GM12878 (cell line): ENCODE data around the gene MBNL3. TPM values are rescaled to one million over a fixed set of nuclear protein-coding genes. Genes with fewer than 3 reads are reported as not detected.

ENCODE experiments used
- ATAC-seq: fragments of 200-7000 bp; cut with Tn5 transposase; 3 replicates; pipeline ENCODE4 v1.9.1; 2020; ENCODE audit warnings: mild to moderate bottlenecking, moderate library complexity
- BruUV-seq: library from RNA; stranded (reverse); fragments of 400-500 nt; replicated peaks from 2 replicates; lab custom pipeline; 2021; lab: Mats Ljungman, UMichigan
- CTCF ChIA-PET: fragments of 300-600 bp; sonication (Branson Sonifier 250); formaldehyde crosslinking; extraction: SDS; loops from one replicate; lab custom pipeline; 2021; ENCODE audit warnings: inconsistent platforms; lab: Yijun Ruan, JAX
- POLR2A ChIA-PET: fragments of 350-600 bp; formaldehyde crosslinking; extraction: SDS; loops from one replicate; lab custom pipeline; 2021; ENCODE audit warnings: inconsistent platforms; lab: Charles Lee
- RAD21 ChIA-PET: fragments of 300-600 bp; sonication (Branson Sonifier 250); formaldehyde crosslinking; loops from one replicate; lab custom pipeline; 2023; ENCODE audit warnings: antibody characterized with exemption; ENCODE audit not compliant: unreplicated experiment; lab: Charles Lee
- SMC1A ChIA-PET: fragments of 300-600 bp; sonication (Branson Sonifier 250); formaldehyde crosslinking; loops from one replicate; lab custom pipeline; 2023; ENCODE audit not compliant: unreplicated experiment, uncharacterized antibody; lab: Charles Lee
- DNase-seq: peaks from one replicate; pipeline ENCODE4 v3.0.0-alpha.2; 2011; ENCODE audit warnings: low read depth, low spot score
- FAIRE-seq: peaks from 3 replicates; lab custom pipeline; 2011; peaks lifted over from hg19 to GRCh38; lab: Jason Lieb, UNC
- H2AFZ ChIP-seq: 2 replicates; pipeline ENCODE4 v1.6.0; 2011; ENCODE audit warnings: low read depth, low read length, control low read depth; ENCODE audit not compliant: control insufficient read depth
- H3K27ac ChIP-seq: 2 replicates; pipeline ENCODE4 v1.5.1; 2011; ENCODE audit warnings: control low read depth; ENCODE audit not compliant: control insufficient read depth, insufficient read depth
- H3K27me3 ChIP-seq, 2 experiments: replicated peaks in 1 of 2; 2 replicates each; pipeline versions ENCODE4 v1.6.0 to v1.6.1; 2011; ENCODE audit warnings: low read length in 1 of 2; ENCODE audit not compliant: control insufficient read depth in 2 of 2, insufficient read depth in 2 of 2
- H3K36me3 ChIP-seq, 2 experiments: 2 replicates each; pipeline ENCODE4 v1.5.1; 2011; ENCODE audit warnings: low read length in 1 of 2; ENCODE audit not compliant: control insufficient read depth in 2 of 2, insufficient read depth in 2 of 2
- H3K4me1 ChIP-seq: 2 replicates; pipeline ENCODE4 v1.6.1; 2011; ENCODE audit warnings: mild to moderate bottlenecking, low read length, moderate library complexity, mixed read lengths; ENCODE audit not compliant: control insufficient read depth, insufficient read depth
- H3K4me2 ChIP-seq: 2 replicates; pipeline ENCODE4 v1.6.0; 2011; ENCODE audit warnings: control low read depth; ENCODE audit not compliant: control insufficient read depth, insufficient read depth
- H3K4me3 ChIP-seq: fragments of 200-600 bp; sonication (generic); 2 replicates; pipeline ENCODE4 v1.5.1; 2016
- H3K79me2 ChIP-seq: 2 replicates; pipeline ENCODE4 v1.6.0; 2011; ENCODE audit warnings: low read length; ENCODE audit not compliant: control insufficient read depth, insufficient read depth
- H3K9ac ChIP-seq: 2 replicates; pipeline ENCODE4 v1.8.0; 2011; ENCODE audit warnings: low read length, control low read depth, mixed read lengths; ENCODE audit not compliant: control insufficient read depth, insufficient read depth
- H3K9me3 ChIP-seq: replicated peaks from 3 replicates; pipeline ENCODE4 v1.5.1; 2011; ENCODE audit warnings: mild to moderate bottlenecking, low read length; ENCODE audit not compliant: control insufficient read depth, insufficient read depth
- H4K20me1 ChIP-seq: 2 replicates; pipeline ENCODE4 v1.6.0; 2011; ENCODE audit not compliant: control insufficient read depth, insufficient read depth
- CEBPB ChIP-seq, 2 experiments: fragments of 150-350 bp in 1 of 2; IDR thresholded peaks; 2 replicates each; pipeline ENCODE4 v1.6.1; 2012 to 2014; ENCODE audit warnings: low read depth in 2 of 2, low read length in 2 of 2, borderline replicate concordance in 1 of 2, inconsistent platforms in 1 of 2
- CREB1 ChIP-seq: IDR thresholded peaks from 2 replicates; pipeline ENCODE4 v1.6.1; 2012; ENCODE audit warnings: low read depth, mild to moderate bottlenecking, inconsistent platforms
- E2F8 ChIP-seq: fragments of 450-650 bp; IDR thresholded peaks from 2 replicates; pipeline ENCODE4 v1.6.1; 2018; ENCODE audit warnings: mild to moderate bottlenecking, low read depth, moderate library complexity; ENCODE audit not compliant: partially characterized antibody
- HDAC2 ChIP-seq: fragments of 200-600 bp; sonication (generic); IDR thresholded peaks from 2 replicates; pipeline ENCODE4 v1.6.1; 2017
- HDAC6 ChIP-seq: fragments of 200-600 bp; sonication (generic); IDR thresholded peaks from one replicate; pipeline ENCODE4 v1.8.0; 2017; ENCODE audit warnings: antibody characterized with exemption; ENCODE audit not compliant: unreplicated experiment
- JUNB ChIP-seq: IDR thresholded peaks from 2 replicates; pipeline ENCODE4 v1.6.1; 2016; ENCODE audit warnings: antibody characterized with exemption, mild to moderate bottlenecking
- MYC ChIP-seq: IDR thresholded peaks from 2 replicates; pipeline ENCODE4 v1.6.1; 2011; ENCODE audit warnings: mild to moderate bottlenecking, low read length, moderate library complexity, inconsistent platforms; ENCODE audit not compliant: insufficient read depth, insufficient replicate concordance, insufficient read length, severe bottlenecking
- NBN ChIP-seq: fragments of 450-650 bp; IDR thresholded peaks from 2 replicates; pipeline ENCODE4 v1.6.1; 2016
- PAX8 ChIP-seq: fragments of 450-650 bp; IDR thresholded peaks from 2 replicates; pipeline ENCODE4 v1.6.1; 2017; ENCODE audit warnings: mild to moderate bottlenecking, moderate library complexity
- PML ChIP-seq: IDR thresholded peaks from 2 replicates; pipeline ENCODE4 v1.6.1; 2012; ENCODE audit warnings: low read length, inconsistent platforms
- RAD21 ChIP-seq: IDR thresholded peaks from 2 replicates; pipeline ENCODE4 v1.6.1; 2011; ENCODE audit warnings: mild to moderate bottlenecking, low read depth, low read length, moderate library complexity; ENCODE audit not compliant: insufficient read depth
- RAD51 ChIP-seq: fragments of 450-650 bp; IDR thresholded peaks from 2 replicates; pipeline ENCODE4 v1.6.1; 2016; ENCODE audit warnings: moderate library complexity, mild to moderate bottlenecking, inconsistent platforms
- RB1 ChIP-seq: fragments of 450-650 bp; formaldehyde crosslinking; IDR thresholded peaks from 2 replicates; pipeline ENCODE4 v1.6.1; 2017; ENCODE audit warnings: mild to moderate bottlenecking, borderline replicate concordance
- SIN3A ChIP-seq: IDR thresholded peaks from 2 replicates; pipeline ENCODE4 v1.6.1; 2012; ENCODE audit warnings: low read depth, low read length, improper control_type of control experiment
- SIX5 ChIP-seq: IDR thresholded peaks from 2 replicates; pipeline ENCODE4 v1.6.1; 2011; ENCODE audit warnings: mild to moderate bottlenecking, low read depth, low read length, moderate library complexity; ENCODE audit not compliant: severe bottlenecking
- SMAD1 ChIP-seq: fragments of 450-650 bp; IDR thresholded peaks from 2 replicates; pipeline ENCODE4 v1.6.1; 2018; ENCODE audit warnings: mild to moderate bottlenecking, low read depth; ENCODE audit not compliant: partially characterized antibody
- SMARCA5 ChIP-seq: fragments of 450-650 bp; IDR thresholded peaks from 2 replicates; pipeline ENCODE4 v1.6.1; 2017; ENCODE audit warnings: mild to moderate bottlenecking
- SUPT20H ChIP-seq: IDR thresholded peaks from 2 replicates; pipeline ENCODE4 v1.6.1; 2011; ENCODE audit warnings: low read depth, mild to moderate bottlenecking, low read length, moderate library complexity, borderline replicate concordance; ENCODE audit not compliant: control insufficient read depth
- TAF1 ChIP-seq: IDR thresholded peaks from 2 replicates; pipeline ENCODE4 v1.6.1; 2011; ENCODE audit warnings: mild to moderate bottlenecking, low read depth, low read length, borderline replicate concordance
- ZNF384 ChIP-seq: IDR thresholded peaks from 2 replicates; pipeline ENCODE4 v1.6.1; 2012; ENCODE audit warnings: low read depth, mild to moderate bottlenecking, low read length, improper control_type of control experiment, borderline replicate concordance
- WGBS: methylation state at CpG from one replicate; pipeline ENCODE4 v1.1.6; 2016; ENCODE audit warnings: low lambda C conversion rate; ENCODE audit not compliant: insufficient replicate concordance, insufficient coverage; ENCODE audit errors: missing lambda C conversion rate; 5-methylcytosine and 5-hydroxymethylcytosine counted together
- in situ Hi-C: fragments of 300-500 bp; cut with MboI; formaldehyde crosslinking; loops from 9 replicates; pipeline ENCODE4 v1.14.3; 2018; ENCODE audit warnings: mixed read lengths
- intact Hi-C: fragments of 100-400 bp; cut with micrococcal nuclease; formaldehyde crosslinking; loops from one replicate; pipeline ENCODE4 v1.14.2; 2022; ENCODE audit not compliant: unreplicated experiment
- polyA plus RNA-seq, 11 experiments: library from polyadenylated mRNA; depleted of rRNA in 4 of 11; unstranded in 6 of 11; stranded (reverse) in 5 of 11; fragments of >200 nt; fragmentation: Nextera tagmentation in 4 of 11; fragmentation: Illumina TruSeq in 1 of 11; extraction: Ambion mirVana in 4 of 11; extraction: Trizol in 1 of 11; gene quantifications; 1 replicate in 1 of 11; 2 replicates in 10 of 11; pipeline versions ENCODE4 v1.2.1 to v1.2.3, GENCODE V29; 2011 to 2016; ENCODE audit warnings: inconsistent platforms in 2 of 11, missing spikeins in 2 of 11, low read depth in 1 of 11
- total RNA-seq, 4 experiments: library from RNA; depleted of rRNA in 3 of 4; stranded (reverse); fragments of >200 nt in 3 of 4; fragmentation: Illumina TruSeq in 1 of 4; extraction: Trizol in 1 of 4; gene quantifications; 2 replicates each; pipeline versions ENCODE4 v1.2.1 to v1.2.3, GENCODE V29; 2013 to 2021

Gene MBNL3
- total and polyA plus RNA-seq, 10 of the 15 experiments (the other 5 are each of a cell fraction or from before 2014, with no cell fraction given) = 3.4 to 33.1 (median 12.6) TPM

DNA sequence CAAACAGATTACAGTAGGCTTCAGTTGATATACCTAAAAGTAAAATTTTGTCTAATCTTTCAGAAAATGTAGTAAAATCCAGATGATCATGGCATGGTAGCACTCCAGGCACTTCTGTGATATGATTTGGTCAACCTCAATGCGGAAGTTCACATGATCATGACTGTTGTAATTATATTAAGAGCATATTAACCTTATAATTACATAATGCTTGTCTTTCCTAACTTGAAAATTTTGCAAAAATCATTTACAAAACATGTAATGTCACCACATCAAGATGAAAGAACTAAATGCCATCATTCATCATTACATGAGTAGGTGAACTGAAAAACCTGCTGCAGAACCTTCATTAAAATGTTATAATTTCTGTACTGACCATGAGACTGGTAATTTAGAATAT lies 88.1 kb downstream of the MBNL3 start:
- Histone ChIP-seq H3K36me3 (no peaks in the 10 kb centered on the region), H3K9me3 (no peaks in the 10 kb centered on the region), H4K20me1 (no peaks in the 10 kb centered on the region), H3K9ac (no peak overlapping the region), H3K4me1 (no peaks in the 10 kb centered on the region), H3K4me2 (no peak overlapping the region), H3K4me3 (no peak overlapping the region), H3K27ac (no peak overlapping the region), H3K79me2 (no peaks in the 10 kb centered on the region), H2AFZ (no peak overlapping the region), H3K27me3 (no peaks in the 10 kb centered on the region)
- SMC1A ChIA-PET = no interaction called here
- intact Hi-C loops = no loop called here
- ATAC-seq (no peak), FAIRE-seq (no peak), DNase-seq (no peak)
- BruUV-seq = no TSS peak
- 50% methylated on average over 1 of the region's 1 CpG for WGBS
- CTCF ChIA-PET = no interaction called here
- in situ Hi-C loops = no loop called here
- TF ChIP-seq CEBPB (IDR thresholded peaks at IDR 0.05; ENCODE audit: borderline replicate concordance in 1 of 2, low read depth in 2 of 2, low read length in 2 of 2) = no peak
- TF ChIP-seq E2F8 = no peak
- TF ChIP-seq HDAC6 = no peak
- no peak for TF ChIP-seq SIX5
- TF ChIP-seq PML = no peak
- no peak for TF ChIP-seq SMAD1
- TF ChIP-seq MYC = no peak
- no peak for TF ChIP-seq JUNB
- no peak for TF ChIP-seq HDAC2
- no peak for TF ChIP-seq RAD21
- TF ChIP-seq SIN3A = no peak
- TF ChIP-seq PAX8 = no peak
- TF ChIP-seq SUPT20H = no peak
- no peak for TF ChIP-seq RAD51
- no peak for TF ChIP-seq NBN
- no peak for TF ChIP-seq CREB1
- no peak for TF ChIP-seq ZNF384
- TF ChIP-seq SMARCA5 = no peak
- TF ChIP-seq TAF1 = no peak
- no peak for TF ChIP-seq RB1
- POLR2A ChIA-PET = no interaction called here
- RAD21 ChIA-PET = no interaction called here
